ENCODE measurements around the gene YIPF1.

DNA sequence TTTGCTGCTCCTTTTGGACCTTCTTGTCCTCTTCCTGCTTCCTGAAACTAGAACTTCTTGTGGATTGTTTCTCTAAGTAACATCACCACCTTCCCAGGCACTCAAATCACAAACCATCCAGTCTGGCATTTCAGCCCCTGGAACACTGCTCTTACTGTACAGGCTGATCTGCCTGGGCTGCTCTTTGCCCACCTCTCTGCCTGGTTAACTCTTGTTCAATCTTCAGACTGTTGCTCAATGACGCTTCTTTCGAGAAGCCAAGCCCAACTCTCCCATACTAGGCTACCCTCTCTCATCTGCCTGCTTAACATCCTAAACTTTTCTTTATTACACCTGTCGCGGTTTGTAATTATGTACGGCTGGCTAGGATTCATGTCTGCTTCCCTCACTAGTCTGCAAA lies 5.0 kb upstream of the YIPF1 start:
- TF ChIP-seq, protein P1, sequence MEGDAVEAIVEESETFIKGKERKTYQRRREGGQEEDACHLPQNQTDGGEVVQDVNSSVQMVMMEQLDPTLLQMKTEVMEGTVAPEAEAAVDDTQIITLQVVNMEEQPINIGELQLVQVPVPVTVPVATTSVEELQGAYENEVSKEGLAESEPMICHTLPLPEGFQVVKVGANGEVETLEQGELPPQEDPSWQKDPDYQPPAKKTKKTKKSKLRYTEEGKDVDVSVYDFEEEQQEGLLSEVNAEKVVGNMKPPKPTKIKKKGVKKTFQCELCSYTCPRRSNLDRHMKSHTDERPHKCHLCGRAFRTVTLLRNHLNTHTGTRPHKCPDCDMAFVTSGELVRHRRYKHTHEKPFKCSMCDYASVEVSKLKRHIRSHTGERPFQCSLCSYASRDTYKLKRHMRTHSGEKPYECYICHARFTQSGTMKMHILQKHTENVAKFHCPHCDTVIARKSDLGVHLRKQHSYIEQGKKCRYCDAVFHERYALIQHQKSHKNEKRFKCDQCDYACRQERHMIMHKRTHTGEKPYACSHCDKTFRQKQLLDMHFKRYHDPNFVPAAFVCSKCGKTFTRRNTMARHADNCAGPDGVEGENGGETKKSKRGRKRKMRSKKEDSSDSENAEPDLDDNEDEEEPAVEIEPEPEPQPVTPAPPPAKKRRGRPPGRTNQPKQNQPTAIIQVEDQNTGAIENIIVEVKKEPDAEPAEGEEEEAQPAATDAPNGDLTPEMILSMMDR (IDR thresholded peaks at IDR 0.05; ENCODE audit: insufficient read depth, low read length), result no peak
- TF ChIP-seq POLR2AphosphoS5 (IDR thresholded peaks at IDR 0.05; ENCODE audit: low read depth) (no peak), GABPA (IDR thresholded peaks at IDR 0.05; ENCODE audit: low read depth) (no peak), SPI1 (IDR thresholded peaks at IDR 0.05; ENCODE audit: borderline replicate concordance, low read depth) (no peak)
- TF ChIP-seq, protein P2, sequence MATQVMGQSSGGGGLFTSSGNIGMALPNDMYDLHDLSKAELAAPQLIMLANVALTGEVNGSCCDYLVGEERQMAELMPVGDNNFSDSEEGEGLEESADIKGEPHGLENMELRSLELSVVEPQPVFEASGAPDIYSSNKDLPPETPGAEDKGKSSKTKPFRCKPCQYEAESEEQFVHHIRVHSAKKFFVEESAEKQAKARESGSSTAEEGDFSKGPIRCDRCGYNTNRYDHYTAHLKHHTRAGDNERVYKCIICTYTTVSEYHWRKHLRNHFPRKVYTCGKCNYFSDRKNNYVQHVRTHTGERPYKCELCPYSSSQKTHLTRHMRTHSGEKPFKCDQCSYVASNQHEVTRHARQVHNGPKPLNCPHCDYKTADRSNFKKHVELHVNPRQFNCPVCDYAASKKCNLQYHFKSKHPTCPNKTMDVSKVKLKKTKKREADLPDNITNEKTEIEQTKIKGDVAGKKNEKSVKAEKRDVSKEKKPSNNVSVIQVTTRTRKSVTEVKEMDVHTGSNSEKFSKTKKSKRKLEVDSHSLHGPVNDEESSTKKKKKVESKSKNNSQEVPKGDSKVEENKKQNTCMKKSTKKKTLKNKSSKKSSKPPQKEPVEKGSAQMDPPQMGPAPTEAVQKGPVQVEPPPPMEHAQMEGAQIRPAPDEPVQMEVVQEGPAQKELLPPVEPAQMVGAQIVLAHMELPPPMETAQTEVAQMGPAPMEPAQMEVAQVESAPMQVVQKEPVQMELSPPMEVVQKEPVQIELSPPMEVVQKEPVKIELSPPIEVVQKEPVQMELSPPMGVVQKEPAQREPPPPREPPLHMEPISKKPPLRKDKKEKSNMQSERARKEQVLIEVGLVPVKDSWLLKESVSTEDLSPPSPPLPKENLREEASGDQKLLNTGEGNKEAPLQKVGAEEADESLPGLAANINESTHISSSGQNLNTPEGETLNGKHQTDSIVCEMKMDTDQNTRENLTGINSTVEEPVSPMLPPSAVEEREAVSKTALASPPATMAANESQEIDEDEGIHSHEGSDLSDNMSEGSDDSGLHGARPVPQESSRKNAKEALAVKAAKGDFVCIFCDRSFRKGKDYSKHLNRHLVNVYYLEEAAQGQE (IDR thresholded peaks at IDR 0.05; ENCODE audit: insufficient replicate concordance, low read depth), result no peak

All from HL-60 (cell line).